Kidney capillary endothelial cell (primary cell): Measurements from ENCODE around the gene IGFBPL1.
A peak's percentile ranks its signal among the peaks of the same experiment; 100 is the strongest.
"Not testable (repeated sequence)": the region's sequence is repeated elsewhere in the genome, so short reads cannot be mapped to it uniquely, and the experiment has no call there.

Experiments
- DNase-seq: peaks from one replicate; pipeline ENCODE4 v3.0.0-alpha.2; 2018; ENCODE audit warnings: low spot score

Gene IGFBPL1

DNA sequence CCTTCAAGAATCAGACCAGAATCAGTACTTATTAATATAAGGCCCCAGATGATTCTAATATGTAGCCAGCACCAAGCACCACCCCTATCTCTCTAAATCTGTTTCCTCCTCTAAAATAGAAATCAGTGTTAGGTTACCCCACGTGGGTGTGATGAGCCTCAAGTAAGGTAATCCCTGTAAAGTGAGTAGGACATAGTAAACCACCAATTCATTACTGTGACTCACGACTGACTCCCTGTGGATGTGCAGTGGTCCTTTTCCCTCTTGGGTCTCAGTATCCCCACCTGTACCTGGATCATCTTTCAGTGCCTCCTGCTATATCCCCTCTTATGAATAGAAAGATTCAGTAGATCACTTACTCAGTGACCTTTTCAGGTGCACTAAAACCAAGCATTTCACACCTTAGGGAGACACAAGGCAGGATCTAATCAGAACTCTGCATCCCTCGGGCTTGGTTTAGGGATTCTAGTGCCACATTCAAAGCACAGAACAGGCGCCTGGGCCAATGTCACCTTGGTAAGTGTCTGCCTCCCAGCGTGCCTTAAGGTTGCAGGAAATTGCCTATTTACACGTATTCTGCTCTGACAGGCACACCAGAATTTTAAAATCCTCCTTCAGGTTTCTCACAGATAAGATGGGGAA lies 43.9 kb downstream of the IGFBPL1 start:
- no peak for DNase-seq

- not testable (repeated sequence) for DNase-seq
These were observed 46.7 kb downstream of the IGFBPL1 start for GRCh38 chr9:38377336-38378083.

DNA sequence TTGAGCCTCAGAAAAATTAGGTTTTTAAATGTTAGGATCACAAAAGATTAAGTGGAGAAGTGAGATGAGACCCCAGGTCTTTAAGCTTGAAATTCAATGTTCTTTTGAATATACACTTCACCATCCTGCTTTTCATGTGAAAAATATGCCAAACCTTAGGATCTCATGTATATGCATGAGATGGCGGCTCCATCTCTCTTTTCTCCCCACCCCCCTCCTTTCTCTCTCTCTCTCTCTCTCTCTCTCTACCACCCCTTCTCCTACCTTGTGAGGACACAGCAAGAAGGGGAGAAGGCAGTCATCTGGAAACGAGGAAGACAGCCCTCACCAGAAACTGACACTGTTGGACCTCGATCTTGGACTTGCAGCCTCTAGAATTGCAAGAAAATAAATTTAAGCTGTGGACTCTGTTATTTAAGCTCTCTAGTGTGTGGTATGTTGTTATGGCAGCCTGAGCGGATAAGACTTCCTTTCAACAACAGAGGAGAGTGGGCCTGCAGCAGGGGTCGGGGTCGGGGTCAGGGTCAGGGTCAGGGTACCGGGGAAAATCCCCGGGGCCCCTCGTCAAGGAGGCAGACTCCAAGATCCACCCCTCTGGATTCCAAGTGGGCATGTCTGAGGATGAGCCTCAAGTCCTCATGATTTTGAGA lies 48.1 kb downstream of the IGFBPL1 start:
- no peak for DNase-seq

DNA sequence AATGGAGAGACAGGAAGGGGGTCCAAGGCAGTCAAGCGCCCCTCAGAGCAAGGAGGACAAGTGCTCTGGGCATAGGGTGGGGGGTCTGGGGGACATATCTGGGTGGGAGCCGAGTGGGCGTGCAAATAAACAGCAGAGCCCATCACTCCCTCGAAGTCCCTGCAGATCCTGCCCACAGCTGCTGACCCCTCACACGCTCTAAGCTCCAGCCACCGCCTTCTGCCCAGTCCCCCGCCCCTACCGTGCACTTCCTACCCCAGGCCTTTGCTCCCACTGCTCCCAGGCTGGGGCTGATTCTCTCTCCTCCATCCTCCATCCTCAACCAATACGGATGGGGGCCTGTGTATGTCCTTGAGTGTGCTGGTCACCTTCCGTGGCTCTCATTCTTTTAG lies 48.7 kb downstream of the IGFBPL1 start:
- DNase-seq: no peak

DNA sequence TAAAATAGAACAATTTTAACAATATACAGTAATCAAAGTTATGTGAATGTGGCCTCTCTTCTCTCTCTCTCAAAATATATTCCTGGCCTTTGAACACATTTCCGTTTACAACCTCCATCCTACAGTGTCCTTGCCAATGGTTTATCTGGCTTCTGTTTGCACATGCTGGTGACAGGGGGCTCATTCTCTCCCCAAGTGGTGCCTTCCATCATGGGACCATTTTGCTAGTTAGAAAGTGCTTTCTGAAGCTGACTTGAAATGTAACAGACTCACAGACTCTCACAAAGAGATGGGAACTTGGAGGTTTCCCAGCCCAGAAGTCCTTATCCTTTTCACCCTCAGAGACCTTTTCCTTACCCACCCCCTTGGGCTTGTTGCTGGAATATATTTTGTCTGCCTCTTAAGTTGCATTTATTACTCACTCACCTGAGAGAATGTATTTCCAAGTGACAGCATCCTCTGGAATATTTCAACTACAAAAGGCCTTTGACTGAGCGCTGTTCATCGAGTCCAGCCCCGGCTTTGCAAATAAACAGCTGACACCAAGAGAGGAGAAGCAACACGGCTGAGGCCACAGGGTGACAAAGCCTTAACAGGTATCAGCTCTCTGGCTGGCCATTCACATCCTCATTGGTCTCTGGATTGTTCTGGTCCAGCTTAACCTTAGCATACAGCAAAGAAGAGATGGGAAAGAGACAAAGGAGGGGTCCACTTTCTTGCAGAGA lies 49.2 kb downstream of the IGFBPL1 start:
- DNase-seq: no peak

GRCh38 chr9:38373679-38374078 lies 50.6 kb downstream of the IGFBPL1 start:
- no peak for DNase-seq

DNA sequence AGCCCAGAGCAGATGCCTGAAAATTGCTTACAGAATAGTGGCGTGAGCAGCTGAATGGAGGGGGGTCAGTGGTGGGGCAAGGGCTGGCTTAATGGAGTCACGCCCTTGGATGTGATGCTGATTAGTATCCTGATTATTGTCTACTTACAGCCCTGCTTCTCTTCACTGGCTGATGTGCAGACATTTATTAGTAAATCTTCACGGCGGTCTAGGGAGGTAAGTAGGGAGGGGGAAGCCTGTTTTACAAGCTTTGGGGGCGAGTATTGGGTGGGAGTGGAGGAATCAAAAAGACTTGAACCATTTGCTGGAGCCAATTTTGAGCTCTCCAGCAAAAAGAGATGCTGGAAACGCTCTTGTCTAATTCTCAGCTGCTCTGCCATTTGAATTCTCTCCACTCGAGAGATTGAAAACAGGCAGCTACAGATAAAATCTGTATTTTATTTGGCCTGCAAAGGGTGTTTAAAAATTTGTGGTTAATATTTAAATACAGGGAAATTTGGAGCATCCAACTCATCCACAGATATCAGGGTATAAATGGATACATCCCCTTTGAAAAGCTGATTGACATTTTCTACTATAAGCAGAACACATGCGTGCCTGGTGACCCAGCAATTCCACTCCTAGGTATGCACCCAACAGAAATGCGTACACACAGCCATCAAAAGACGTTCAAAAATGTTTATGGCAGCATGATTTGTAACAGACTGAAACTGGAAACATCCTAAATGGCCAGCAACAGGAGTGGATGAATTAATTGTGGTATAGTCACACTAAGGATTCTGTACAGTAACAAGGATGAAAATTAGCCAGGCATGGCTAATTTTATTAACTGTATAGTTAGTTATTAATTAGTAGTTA lies 51.3 kb downstream of the IGFBPL1 start:
- no peak for DNase-seq

DNA sequence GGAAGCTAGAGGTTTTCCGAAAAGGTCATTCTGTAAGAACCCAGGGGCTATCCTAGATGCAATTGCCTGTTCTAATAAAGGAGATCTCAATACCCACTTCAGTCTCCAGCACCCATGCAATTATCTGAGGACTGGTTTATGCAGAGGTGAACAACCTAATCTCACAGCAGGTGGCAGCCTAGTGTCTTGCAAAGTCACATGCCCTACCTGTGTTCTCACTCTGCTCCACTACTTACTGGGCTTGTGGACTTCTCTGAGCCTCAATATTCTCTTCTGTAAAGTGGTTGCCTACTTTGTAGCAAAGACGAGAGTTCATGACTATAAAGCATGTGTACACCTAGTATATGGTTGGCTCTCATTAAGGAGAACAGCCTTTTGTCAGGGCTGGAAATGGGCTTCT lies 52.8 kb downstream of the IGFBPL1 start:
- DNase-seq: no peak

DNA sequence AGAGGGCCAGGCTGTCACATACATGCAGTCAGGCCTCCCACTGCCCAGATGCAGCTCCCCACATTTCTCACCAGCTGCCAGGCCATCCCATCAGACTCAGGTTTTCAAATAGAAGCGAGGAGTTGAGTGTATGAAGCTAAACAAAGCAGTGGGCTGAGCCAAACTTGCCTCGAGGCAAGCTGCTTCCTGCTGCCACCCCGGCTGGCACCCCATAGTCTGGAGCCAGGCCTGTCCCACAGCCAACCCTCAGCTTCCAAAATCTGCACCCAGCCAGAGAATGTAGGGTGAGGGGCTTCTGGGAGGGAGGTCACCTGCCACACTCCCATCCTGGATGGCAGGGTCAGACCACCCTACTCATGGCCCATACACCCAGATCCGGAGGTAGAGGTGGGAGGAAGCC lies 54.1 kb downstream of the IGFBPL1 start:
- DNase-seq: no peak

DNA sequence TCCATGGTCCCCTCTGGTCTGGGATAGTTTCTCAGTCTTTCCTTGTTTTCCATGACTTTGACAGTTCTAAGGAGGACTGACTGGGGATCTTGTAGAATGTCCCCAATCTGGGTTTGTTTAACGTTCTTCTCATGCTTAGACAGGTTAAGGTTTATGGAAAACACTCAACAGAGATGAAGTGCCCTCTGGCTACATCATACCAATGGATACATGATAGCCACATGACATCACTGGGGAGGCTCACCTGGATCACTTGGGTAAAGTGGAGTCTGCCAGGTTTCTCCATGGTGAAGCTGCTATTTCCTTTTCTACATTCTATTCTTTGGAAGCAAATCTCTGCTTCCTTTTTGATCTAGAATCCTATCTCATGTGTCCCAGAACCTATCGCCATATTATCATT lies 55.5 kb downstream of the IGFBPL1 start:
- DNase-seq: no peak

DNA sequence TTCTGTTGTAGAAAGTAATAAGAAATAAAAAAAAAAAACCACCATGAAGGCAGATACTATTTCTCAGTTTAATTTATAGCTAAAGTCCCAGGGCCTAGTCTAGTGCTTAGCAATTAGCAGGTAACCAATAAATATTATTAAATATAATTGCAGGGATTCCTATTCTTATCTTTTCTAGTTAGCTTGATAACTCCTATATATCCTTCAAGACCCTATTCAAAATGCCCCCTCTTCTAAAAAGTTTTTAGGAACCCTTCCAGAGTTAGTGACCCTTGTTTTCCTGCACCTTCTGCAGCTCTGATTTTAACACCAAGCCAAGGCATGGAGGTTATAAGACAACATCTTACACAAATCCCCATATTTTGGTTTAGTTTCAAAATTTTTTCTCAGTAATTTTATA lies 56.4 kb downstream of the IGFBPL1 start:
- no peak for DNase-seq

DNA sequence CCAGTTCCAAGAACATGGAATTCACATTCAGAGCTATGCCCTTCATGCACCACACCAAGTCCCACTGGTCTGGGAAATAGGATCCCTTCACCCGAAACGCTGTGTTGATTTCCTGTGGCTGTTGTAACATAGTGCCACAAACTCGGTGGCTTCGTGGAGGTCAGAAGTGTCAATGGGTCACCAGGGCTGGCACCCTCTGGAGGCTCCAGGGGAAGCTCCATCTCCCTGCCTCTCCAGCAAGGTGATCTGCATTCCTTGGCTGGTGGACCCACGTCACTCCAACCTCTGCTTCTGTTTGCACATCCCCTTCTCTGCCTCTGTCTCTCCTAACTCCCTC lies 60.7 kb downstream of the IGFBPL1 start:
- DNase-seq: no peak

DNA sequence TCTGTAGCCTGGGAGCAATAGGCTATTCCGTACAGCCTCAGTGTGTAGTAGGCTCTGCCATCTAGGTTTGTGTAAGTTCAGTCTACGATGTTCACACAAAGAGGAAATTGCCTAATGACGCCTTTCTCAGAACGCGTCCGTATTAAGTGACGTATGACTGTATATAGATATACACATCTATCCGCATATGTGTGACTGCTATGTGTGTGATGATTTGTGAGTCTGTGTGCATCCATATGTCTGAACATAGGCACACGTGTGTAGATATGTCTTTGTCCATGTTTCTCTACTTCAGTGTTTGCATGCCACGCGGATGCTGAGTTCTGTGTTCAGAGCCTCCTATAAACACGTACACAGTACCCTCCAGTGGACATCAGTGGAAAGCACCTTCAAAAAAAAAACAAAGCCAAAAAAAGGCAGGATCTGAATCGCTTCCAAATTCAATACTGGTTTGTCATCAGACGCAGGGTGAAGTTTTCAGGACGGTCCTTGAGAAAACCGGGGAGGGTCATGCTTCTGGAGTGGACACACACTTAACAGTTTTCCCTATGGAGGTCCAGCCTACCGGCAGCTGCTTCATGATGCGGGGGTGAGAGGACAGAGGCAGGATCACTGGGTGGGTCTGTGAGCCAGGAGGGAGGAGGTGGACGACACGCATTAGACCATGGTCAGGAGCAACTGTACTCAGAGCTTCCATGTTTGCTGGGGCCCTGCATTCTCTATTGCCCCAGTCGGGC lies 61.2 kb downstream of the IGFBPL1 start:
- peak; percentile 75 for DNase-seq

GRCh38 chr9:38361473-38361850 lies 62.8 kb downstream of the IGFBPL1 start:
- DNase-seq: no peak

- DNase-seq: no peak
These were observed 63.3 kb downstream of the IGFBPL1 start for GRCh38 chr9:38360839-38361472.

DNA sequence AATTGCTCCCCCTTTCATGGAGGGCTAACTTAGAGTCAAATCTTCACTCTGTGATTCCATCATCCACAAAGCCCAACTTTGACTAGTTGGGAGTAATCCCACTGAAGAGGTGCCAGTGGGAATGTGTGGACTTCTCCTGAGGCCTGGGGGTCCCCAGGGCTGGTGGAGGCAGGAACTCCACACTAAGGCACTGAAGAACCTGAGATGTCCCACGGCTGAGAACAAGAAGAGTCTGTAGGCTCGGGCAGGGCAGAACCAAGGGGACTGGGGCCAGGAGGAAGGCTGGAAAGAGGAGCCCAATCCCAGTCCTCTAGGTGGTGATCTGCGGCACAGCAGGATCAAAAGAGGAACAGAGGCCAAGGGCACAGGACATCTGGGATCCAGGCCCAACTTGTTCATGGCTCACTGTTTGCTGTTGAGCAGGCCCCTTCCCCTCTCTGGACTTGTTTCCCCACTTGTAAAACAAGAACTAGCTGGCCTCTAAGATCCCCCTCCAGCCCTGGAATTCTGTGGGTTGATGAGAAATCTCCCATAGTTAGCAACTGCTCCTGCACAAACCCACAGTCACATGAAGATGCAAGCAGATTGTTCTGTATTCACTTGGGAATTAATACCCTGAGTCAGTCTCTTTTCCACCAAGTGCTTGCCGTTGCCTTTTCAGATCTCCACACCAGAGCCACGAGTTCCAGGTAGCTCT lies 64.4 kb downstream of the IGFBPL1 start:
- DNase-seq: no peak

GRCh38 chr9:38359297-38359653 lies 65.0 kb downstream of the IGFBPL1 start:
- no peak for DNase-seq

DNA sequence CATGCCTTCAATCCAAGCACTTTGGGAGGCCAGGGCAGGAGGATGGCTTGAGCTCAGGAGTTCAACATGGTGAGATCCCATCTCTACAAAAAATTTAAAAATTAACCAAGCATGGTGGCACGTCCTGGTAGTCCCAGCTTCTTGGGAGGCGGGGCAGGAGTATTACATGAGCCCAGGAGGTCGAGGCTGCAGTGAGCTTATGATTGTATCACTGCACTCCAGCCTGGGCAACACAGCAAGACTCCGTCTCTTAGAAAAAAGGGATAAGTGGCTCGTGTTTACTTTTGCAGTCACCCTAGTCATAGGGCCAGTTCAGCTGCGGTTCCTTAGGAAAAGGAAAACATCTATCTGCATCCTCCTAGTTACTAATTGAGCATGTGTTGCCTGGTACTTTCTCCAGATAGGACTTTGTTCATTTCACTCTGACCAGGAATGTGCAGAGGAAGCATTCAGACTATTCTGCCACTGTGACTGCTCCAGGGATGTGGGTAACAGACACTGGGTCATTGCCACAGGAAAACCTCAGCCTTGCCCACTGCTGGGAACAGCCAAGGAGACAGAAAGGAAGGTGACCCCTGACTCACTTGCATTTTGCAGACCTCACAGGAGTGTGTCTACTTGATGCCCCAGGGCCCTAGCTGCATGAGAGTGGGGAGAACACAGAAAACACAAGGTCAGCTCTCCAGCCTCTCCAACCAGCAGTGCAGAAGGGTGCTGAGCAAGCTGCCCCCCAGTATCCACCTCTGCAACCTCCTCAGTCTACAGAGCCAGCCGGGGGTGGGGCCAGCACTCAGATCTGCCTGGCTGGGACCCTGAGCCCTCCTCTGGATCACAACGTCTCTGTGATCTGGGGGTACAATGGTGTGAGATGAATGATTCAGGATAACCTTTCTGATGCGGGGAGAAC lies 65.6 kb downstream of the IGFBPL1 start:
- no peak for DNase-seq
